SK-N-SH (cell line): ENCODE results near the gene STIP1. TPM values are rescaled to one million over a fixed set of nuclear protein-coding genes. Genes with fewer than 3 reads are reported as not detected.

Experiments
- CTCF ChIA-PET: fragments of 300-600, 350-600 bp; formaldehyde crosslinking; extraction: SDS; loops from one replicate; lab custom pipeline; 2021; lab: Yijun Ruan, JAX
- POLR2A ChIA-PET: fragments of 350-600 bp; sonication (Branson Sonifier 250); formaldehyde crosslinking; extraction: SDS; loops from one replicate; lab custom pipeline; 2020; ENCODE audit warnings: antibody characterized with exemption, inconsistent platforms; lab: Yijun Ruan, JAX
- DNase-seq: peaks from one replicate; pipeline ENCODE4 v3.0.0; 2012
- H2AFZ ChIP-seq: fragments of 200-600 bp; sonication (generic); 2 replicates; pipeline ENCODE4 v1.8.1; 2016; ENCODE audit warnings: antibody characterized with exemption, mild to moderate bottlenecking, low read depth
- H3F3A ChIP-seq: fragments of 200-600 bp; sonication (generic); replicated peaks from 2 replicates; pipeline ENCODE3; 2016; ENCODE audit warnings: antibody characterized with exemption, mild to moderate bottlenecking; ENCODE audit not compliant: insufficient read depth
- H3K27ac ChIP-seq, 2 experiments: fragments of 200-500 bp in 1 of 2; fragments of 200-600 bp in 1 of 2; sonication (Bioruptor generic) in 1 of 2; sonication (generic), shearing (Covaris generic) in 1 of 2; 2 replicates each; pipeline versions ENCODE4 v1.5.1 to v1.6.1; 2014 to 2016; ENCODE audit warnings: low read depth in 2 of 2, inconsistent platforms in 1 of 2, low read length in 1 of 2, mild to moderate bottlenecking in 1 of 2, mixed read lengths in 1 of 2
- H3K27me3 ChIP-seq: fragments of 200-600 bp; sonication (generic), shearing (Covaris generic); 2 replicates; pipeline ENCODE4 v1.6.1; 2016; ENCODE audit warnings: mixed run types; ENCODE audit not compliant: insufficient read depth
- H3K36me3 ChIP-seq, 2 experiments: fragments of 200-500 bp in 1 of 2; fragments of 200-600 bp in 1 of 2; sonication (Bioruptor generic) in 1 of 2; sonication (generic) in 1 of 2; replicated peaks in 1 of 2; 2 replicates each; pipeline versions ENCODE3 to v1.5.1; 2014 to 2016; ENCODE audit warnings: low read length in 1 of 2, mild to moderate bottlenecking in 1 of 2; ENCODE audit not compliant: insufficient read depth in 2 of 2, control insufficient read depth in 1 of 2
- H3K4me1 ChIP-seq, 2 experiments: fragments of 200-500 bp in 1 of 2; fragments of 200-600 bp in 1 of 2; sonication (Bioruptor generic) in 1 of 2; sonication (generic), shearing (Covaris generic) in 1 of 2; 2 replicates each; pipeline versions ENCODE4 v1.5.1 to v1.6.1; 2014 to 2016; ENCODE audit warnings: low read depth in 1 of 2, low read length in 1 of 2, mixed run types in 1 of 2; ENCODE audit not compliant: insufficient read depth in 2 of 2, control insufficient read depth in 1 of 2
- H3K4me2 ChIP-seq: fragments of 200-600 bp; sonication (generic), shearing (Covaris generic); 2 replicates; pipeline ENCODE4 v1.6.1; 2017; ENCODE audit warnings: mixed run types
- H3K4me3 ChIP-seq, 2 experiments: fragments of 200-500 bp in 1 of 2; fragments of 200-600 bp in 1 of 2; sonication (Bioruptor generic) in 1 of 2; sonication (generic), shearing (Covaris generic) in 1 of 2; 2 replicates each; pipeline versions ENCODE4 v1.5.1 to v1.8.1; 2014 to 2016; ENCODE audit warnings: low read depth in 2 of 2, inconsistent platforms in 1 of 2, low read length in 1 of 2, mild to moderate bottlenecking in 1 of 2, mixed read lengths in 1 of 2, moderate library complexity in 1 of 2
- H3K79me2 ChIP-seq: fragments of 200-600 bp; sonication (generic); 2 replicates; pipeline ENCODE4 v1.8.1; 2017; ENCODE audit warnings: mild to moderate bottlenecking; ENCODE audit not compliant: insufficient read depth
- H3K9ac ChIP-seq: fragments of 200-600 bp; sonication (generic); 2 replicates; pipeline ENCODE4 v1.6.1; 2017; ENCODE audit warnings: mixed run types
- H3K9me2 ChIP-seq: fragments of 200-600 bp; sonication (generic); 2 replicates; pipeline ENCODE4 v1.6.1; 2017; ENCODE audit warnings: mixed run types
- H3K9me3 ChIP-seq: fragments of 200-600 bp; sonication (generic); 2 replicates; pipeline ENCODE4 v1.6.1; 2017; ENCODE audit warnings: mixed run types, mild to moderate bottlenecking, moderate library complexity
- H4K20me1 ChIP-seq: fragments of 200-600 bp; sonication (generic); 2 replicates; pipeline ENCODE4 v1.6.1; 2017; ENCODE audit warnings: mild to moderate bottlenecking, mixed run types; ENCODE audit not compliant: insufficient read depth
- CHD2 ChIP-seq: fragments of 150-350 bp; IDR thresholded peaks from 2 replicates; pipeline ENCODE4 v1.6.1; 2018; ENCODE audit warnings: low read length; ENCODE audit not compliant: partially characterized antibody
- FOXJ3 ChIP-seq: sonication (generic); formaldehyde crosslinking; IDR thresholded peaks from 2 replicates; pipeline ENCODE4 v1.5.1; 2020; ENCODE audit warnings: mild to moderate bottlenecking, missing genetic modification reagents
- GABPA ChIP-seq: IDR thresholded peaks from 2 replicates; pipeline ENCODE4 v1.4.0; 2012; ENCODE audit warnings: low read depth, mild to moderate bottlenecking
- MEF2A ChIP-seq: IDR thresholded peaks from 2 replicates; pipeline ENCODE4 v1.4.0; 2012; ENCODE audit warnings: low read depth, borderline replicate concordance
- MXI1 ChIP-seq: IDR thresholded peaks from 2 replicates; pipeline ENCODE4 v1.6.1; 2012; ENCODE audit warnings: mild to moderate bottlenecking, low read depth, low read length, improper control_type of control experiment
- NFIC ChIP-seq: IDR thresholded peaks from 2 replicates; pipeline ENCODE4 v1.4.0; 2012; ENCODE audit warnings: borderline replicate concordance
- POLR2AphosphoS5 ChIP-seq: IDR thresholded peaks from 2 replicates; pipeline ENCODE4 v1.6.1; 2012; ENCODE audit warnings: low read depth, low read length
- RXRA ChIP-seq: IDR thresholded peaks from 2 replicates; pipeline ENCODE4 v1.4.0; 2012; ENCODE audit warnings: low read depth, mild to moderate bottlenecking, borderline replicate concordance
- SMC3 ChIP-seq: IDR thresholded peaks from 2 replicates; pipeline ENCODE4 v1.6.1; 2012; ENCODE audit warnings: low read depth, low read length, improper control_type of control experiment
- TAF1 ChIP-seq: IDR thresholded peaks from 2 replicates; pipeline ENCODE4 v1.6.1; 2012; ENCODE audit warnings: low read depth, mild to moderate bottlenecking, low read length, moderate library complexity, borderline replicate concordance
- YY1 ChIP-seq: IDR thresholded peaks from 2 replicates; pipeline ENCODE4 v1.4.0; 2012; ENCODE audit warnings: low read depth, mild to moderate bottlenecking
- WGBS: methylation state at CpG from one replicate; pipeline ENCODE4 v1.1.6; 2017; ENCODE audit warnings: low lambda C conversion rate; 5-methylcytosine and 5-hydroxymethylcytosine counted together
- polyA plus RNA-seq, 3 experiments: library from polyadenylated mRNA; depleted of rRNA; stranded (reverse); fragments of >200 nt; gene quantifications; 2 replicates each; pipeline ENCODE4 v1.2.3, GENCODE V29; 2012
- TF ChIP-seq, protein P1 (sequence below): fragments of 150-350 bp; IDR thresholded peaks from 2 replicates; pipeline ENCODE4 v1.6.1; 2017; ENCODE audit warnings: antibody characterized with exemption, low read length, low read depth, borderline replicate concordance
- TF ChIP-seq, protein P2 (sequence below): IDR thresholded peaks from 2 replicates; pipeline ENCODE4 v1.4.0; 2012; ENCODE audit warnings: low read depth

Gene STIP1
- polyA plus RNA-seq, 1 of the 3 experiments (the other 2 are of a cell fraction) = 163 TPM

DNA sequence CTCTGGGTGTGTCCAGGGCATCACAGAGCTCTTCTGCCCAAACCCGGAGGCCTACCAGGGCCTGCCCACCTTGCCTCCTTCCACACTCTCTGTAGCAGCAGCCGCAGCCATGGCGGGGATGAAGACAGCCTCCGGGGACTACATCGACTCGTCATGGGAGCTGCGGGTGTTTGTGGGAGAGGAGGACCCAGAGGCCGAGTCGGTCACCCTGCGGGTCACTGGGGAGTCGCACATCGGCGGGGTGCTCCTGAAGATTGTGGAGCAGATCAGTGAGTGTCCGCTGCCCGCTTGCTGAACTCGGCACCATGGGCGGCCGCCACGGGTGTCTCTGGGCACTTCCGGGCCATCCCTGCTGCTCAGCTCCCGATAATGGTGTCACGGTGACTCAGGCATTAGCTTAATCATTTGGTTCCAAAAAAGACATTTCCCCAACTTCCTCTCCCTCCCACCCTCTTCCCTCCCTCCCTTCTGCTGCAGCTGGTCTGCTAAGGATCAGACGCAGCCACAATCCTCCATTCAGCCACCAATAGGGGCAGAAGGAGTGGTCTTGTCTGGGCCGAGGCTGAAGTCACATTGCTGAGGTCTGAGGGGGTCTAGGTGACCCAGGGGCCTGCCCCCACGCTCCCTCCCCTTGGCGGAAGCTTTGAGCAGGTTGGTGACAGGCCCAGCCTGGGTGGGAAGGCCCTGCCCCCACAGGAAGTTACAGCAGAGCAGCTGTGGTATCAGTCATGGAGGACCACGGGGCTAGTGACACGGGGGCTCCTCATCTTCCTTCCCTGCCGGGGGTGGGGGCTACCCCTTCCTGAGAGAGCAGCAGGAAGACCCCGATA is 21.5 kb downstream of the STIP1 start:
- ChIA-PET POLR2A (interaction anchor here (1.0 to 1.9 kb wide), 7 partner anchors 10 to 190 kb away, joined by 3 to 6 read pairs (median 3); partner anchors contain the start of genes NUDT22 and TRPT1), CTCF (interaction anchor here (2.3 to 5.3 kb wide), 3 partner anchors 10 to 95 kb away, joined by 7 to 52 read pairs (median 50); partner anchors contain the start of genes CATSPERZ and STIP1)
- Histone ChIP-seq H3K9me2 (no peaks in the 10 kb centered on the region), H3F3A (peaks cover 22% of the 10 kb centered on the region), H3K9ac (no peak overlapping the region; the same call in 1 of the 2 replicates), H3K36me3 (peaks cover 14 to 28% of the 10 kb centered on the region in 2 experiments), H3K79me2 (no peaks in the 10 kb centered on the region; the same call in 1 of the 2 replicates), H3K9me3 (no peaks in the 10 kb centered on the region), H3K27ac (peak overlapping the region in 1 of 2 experiments; percentile 48; a peak in 3 of 4 replicates), H2AFZ (peak overlapping the region; percentile 59; the same call in 1 of the 2 replicates), H3K4me2 (peak overlapping the region; percentile 37; the same call in 1 of the 2 replicates), H4K20me1 (peaks cover 9% of the 10 kb centered on the region), H3K4me3 (no peak overlapping the region), H3K4me1 (peaks cover 4 to 27% of the 10 kb centered on the region in 2 experiments; a peak in 3 of 4 replicates), H3K27me3 (no peaks in the 10 kb centered on the region)
- TF ChIP-seq, protein P1, sequence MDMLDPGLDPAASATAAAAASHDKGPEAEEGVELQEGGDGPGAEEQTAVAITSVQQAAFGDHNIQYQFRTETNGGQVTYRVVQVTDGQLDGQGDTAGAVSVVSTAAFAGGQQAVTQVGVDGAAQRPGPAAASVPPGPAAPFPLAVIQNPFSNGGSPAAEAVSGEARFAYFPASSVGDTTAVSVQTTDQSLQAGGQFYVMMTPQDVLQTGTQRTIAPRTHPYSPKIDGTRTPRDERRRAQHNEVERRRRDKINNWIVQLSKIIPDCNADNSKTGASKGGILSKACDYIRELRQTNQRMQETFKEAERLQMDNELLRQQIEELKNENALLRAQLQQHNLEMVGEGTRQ = no peak
- TF ChIP-seq NFIC (no peak), MXI1 (no peak), TAF1 (no peak), YY1 (no peak), POLR2AphosphoS5 (no peak), FOXJ3 (CRISPR knock-in tag) (no peak), RXRA (no peak), SMC3 (no peak), GABPA (no peak; the same call in 1 of the 2 replicates), CHD2 (no peak)
- TF ChIP-seq, protein P2, sequence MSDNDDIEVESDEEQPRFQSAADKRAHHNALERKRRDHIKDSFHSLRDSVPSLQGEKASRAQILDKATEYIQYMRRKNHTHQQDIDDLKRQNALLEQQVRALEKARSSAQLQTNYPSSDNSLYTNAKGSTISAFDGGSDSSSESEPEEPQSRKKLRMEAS = no peak
- 58% methylated on average over 12 of the region's 30 CpGs for WGBS
- peak; percentile 41 for DNase-seq

DNA sequence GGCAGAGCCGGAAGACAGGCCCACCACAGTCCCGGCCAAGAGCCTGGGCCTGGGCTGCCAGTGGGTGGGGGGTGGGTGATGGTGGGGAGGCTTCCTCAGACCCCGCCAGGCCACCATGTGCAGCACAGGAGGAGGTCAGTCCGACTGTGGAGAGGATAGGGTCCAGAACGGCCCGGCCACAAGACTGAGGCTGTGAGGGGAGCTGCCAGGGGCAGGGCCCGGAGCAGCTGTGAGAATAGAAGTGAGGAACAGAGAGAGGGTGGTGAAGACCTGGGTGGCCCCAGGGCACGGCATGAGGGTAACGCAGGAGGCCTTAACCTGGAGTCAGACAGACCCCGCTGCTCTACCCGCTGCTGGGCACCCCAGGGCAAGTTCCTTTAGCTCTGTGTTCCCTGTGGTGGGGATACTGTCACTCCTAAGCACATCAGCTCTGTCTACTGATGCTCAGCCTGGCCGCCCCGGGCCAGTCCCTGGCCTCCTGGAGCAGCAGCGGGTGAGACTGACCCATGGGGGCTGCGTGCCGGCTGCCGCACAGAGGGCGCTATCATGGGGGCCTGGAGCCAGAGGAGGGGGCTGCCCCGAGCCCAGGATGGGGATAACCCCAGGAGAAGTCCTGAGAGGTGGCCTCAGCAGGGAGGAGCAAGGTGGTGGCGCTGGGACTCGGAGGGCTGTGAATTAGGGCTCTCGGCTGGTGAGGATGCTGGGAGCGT is 22.3 kb downstream of the STIP1 start:
- Histone ChIP-seq H4K20me1 (peaks cover 9% of the 10 kb centered on the region), H3K79me2 (no peaks in the 10 kb centered on the region; the same call in 1 of the 2 replicates), H3K4me1 (peaks cover 4 to 27% of the 10 kb centered on the region in 2 experiments; a peak in 3 of 4 replicates), H3K9me2 (no peaks in the 10 kb centered on the region), H3K27ac (peak overlapping the region in 1 of 2 experiments; percentile 48; a peak in 2 of 4 replicates), H3K27me3 (no peaks in the 10 kb centered on the region), H3K4me2 (peak overlapping the region; percentile 37; the same call in 1 of the 2 replicates), H2AFZ (no peak overlapping the region; the same call in 1 of the 2 replicates), H3F3A (peaks cover 16% of the 10 kb centered on the region), H3K9me3 (no peaks in the 10 kb centered on the region), H3K4me3 (no peak overlapping the region), H3K36me3 (peaks cover 10 to 21% of the 10 kb centered on the region in 2 experiments), H3K9ac (no peak overlapping the region; the same call in 1 of the 2 replicates)
- WGBS = 92% methylated on average over 23 of the region's 23 CpGs
- CTCF ChIA-PET = interaction anchor here (2.3 to 5.3 kb wide), 3 partner anchors 9 to 94 kb away, joined by 7 to 52 read pairs (median 50); partner anchors contain the start of genes CATSPERZ and STIP1
- POLR2A ChIA-PET = interaction anchor here (1.0 to 1.7 kb wide), 4 partner anchors 9 to 96 kb away, joined by 3 to 6 read pairs (median 4); partner anchors contain the start of genes NUDT22 and TRPT1
- peak; percentile 31 for DNase-seq
- TF ChIP-seq MEF2A (no peak), FOXJ3 (CRISPR knock-in tag) (no peak)
- TF ChIP-seq, protein P2 = no peak
